Effector CD4-positive, alpha-beta T cell (primary cell): Measurements from ENCODE around the gene CDC37.
"Not testable (repeated sequence)": the region's sequence is repeated elsewhere in the genome, so short reads cannot be mapped to it uniquely, and the experiment has no call there.

Experiments
- DNase-seq: peaks from one replicate; pipeline ENCODE4 v3.0.0-alpha.2; 2020

CDC37 gene

GRCh38 chr19:10419646-10420443 is 16.5 kb upstream of the CDC37 start:
- DNase-seq, result no peak

DNA sequence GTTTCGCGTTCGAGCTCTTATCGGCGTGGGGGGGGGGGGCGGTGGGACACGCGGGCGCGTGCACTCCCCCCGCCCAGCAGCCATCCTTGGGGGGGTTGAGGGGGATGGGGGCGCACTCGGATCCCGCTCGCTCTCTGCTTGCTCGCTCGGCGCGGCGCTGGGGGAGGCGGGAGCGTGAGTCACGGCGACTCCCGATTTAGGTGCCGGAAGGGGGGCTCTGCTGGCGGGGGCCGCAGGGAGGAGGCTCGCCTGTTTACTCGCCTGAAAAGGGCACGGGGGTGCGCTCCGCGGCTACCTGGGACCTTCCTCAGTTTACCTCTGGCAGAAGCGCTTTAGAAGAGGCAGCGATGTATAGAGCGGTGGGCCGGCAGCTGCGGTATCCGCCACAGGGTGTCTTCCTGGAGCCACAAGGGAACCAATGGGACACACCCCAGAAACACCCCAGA is 15.9 kb upstream of the CDC37 start:
- DNase-seq, result no peak

DNA sequence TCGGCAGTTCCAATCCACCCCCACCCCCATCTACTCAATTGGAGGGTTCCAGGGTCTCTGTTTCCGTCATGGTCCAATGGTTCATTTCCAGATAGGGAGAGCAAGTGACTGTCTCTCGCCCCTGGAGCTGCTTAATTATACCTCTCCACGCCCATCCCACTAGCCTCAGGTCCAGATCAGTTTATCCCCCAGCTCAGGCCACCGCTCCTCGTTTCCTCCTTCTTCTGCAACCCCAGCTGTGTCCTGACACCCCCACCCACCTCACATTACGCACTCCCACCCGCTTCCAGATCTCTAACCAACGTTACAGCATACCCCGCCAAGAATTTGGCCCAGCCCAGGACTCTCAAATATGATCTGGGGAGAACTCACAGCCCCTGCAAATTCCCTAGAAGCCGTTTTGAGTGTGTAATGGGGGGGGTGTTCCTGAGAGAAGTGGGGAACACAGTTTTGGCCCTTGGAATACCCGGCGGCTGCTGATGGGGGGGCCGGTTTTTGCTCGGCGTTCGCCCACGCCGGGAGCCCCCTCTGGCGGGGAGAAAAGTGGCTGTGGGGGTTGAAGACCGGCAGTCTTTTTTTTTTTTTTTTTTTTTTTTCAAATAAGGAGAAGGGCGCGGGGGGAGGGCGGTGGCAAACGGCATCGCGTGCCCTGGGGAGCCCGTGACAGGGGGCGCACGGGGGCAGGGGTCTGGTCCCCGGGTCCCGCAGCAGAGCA is 15.3 kb upstream of the CDC37 start:
- DNase-seq, result no peak

- no peak for DNase-seq
These were observed 14.8 kb upstream of the CDC37 start for GRCh38 chr19:10418235-10418484.

DNA sequence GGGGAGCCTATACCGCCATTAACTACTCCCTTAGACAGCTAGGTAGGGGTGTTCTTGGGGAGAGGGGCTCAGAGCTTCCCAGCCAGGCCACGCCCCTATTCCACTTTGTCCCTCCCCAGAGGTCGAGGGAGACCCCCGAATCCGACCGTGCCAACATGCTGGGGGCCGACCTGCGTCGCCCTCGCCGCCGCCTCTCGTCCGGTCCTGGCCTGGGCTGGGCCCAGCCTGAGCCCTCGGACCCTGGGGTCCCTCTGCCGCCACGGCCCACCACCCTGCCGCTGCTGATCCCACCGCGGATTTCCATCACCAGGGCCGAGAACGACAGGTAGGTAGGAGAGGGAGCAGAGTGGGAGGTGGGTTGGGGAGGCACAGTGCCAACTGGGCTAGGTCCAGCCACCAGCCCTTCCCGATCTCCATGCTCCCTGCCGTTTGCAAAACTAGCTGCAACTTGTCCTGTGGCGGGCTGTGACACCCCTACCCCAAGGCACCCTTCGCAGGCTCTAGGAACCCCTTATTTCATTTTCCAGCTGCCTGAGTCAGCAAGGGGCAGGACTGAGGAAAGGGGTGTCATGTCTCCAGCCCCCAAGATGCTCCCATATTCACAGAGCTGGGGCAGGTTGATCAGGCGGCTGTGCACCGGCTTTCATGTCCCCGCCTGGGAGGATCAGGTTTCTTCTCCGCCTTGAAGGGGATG is 14.3 kb upstream of the CDC37 start:
- no peak for DNase-seq

DNA sequence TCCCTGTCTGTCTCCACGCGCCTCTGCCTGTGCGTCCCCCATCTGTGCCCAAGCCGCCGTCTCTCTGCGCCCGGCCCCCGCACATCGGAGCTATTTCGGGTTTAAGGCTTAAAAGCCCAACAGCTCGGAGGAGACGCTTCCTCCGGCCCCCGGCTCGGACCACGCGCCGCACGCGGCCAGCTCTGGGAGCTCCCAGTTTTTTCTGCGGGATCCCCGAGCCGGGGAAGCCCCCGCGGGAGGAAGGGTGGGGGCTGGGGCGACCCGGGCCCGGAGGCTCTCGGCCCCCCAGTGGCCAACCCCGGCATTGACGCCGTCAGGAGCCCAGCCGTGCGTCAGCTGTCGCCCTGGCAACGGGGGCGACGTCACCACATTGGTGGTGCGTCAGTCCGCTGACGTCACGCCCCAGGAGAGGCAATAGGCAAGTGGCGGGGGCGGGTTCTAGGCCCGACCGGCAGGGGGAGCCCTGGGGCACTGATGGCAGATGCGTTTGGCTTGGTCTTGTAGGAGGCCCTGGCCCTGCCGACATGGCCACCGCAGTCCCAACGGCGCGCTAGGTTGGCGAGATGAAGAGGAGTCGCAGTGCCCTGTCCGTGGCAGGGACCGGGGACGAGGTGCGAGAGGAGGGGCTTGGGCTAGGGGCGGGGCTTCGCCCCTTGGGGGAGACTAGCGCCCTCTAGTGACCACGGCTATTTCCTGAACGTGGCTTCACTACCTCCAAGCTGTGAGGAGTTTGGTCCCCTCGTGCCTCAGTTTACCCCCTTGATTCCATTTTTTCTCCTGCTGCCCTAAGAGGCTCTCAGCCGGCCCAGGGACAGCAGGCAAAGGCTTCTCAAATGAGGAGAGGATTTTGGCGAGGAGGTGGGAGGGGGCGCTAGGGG is 13.3 kb upstream of the CDC37 start:
- DNase-seq, result peak; percentile 99

- no peak for DNase-seq
These were observed 12.7 kb upstream of the CDC37 start for GRCh38 chr19:10416083-10416379.

- no peak for DNase-seq
These were observed 9.1 kb upstream of the CDC37 start for GRCh38 chr19:10412257-10412977.

DNA sequence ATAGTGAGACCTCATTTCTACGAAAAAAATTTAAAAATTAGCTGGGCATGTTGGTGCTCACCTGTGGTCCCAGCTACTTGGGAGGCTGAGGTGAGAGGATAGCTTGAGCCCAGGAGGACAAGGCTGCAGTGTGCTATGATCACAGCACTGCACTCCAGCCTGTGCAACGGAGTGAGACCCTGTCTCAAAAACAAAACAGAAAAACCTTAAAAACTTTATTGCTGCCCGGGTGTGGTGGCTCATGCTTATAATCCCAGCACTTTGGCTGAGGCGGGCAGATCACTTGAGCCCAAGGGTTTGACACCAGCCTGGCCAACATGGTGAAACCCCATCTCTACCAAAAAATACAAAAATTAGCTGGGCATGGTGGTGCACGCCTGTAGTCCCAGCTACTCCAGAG is 7.9 kb upstream of the CDC37 start:
- DNase-seq, result not testable (repeated sequence)

DNA sequence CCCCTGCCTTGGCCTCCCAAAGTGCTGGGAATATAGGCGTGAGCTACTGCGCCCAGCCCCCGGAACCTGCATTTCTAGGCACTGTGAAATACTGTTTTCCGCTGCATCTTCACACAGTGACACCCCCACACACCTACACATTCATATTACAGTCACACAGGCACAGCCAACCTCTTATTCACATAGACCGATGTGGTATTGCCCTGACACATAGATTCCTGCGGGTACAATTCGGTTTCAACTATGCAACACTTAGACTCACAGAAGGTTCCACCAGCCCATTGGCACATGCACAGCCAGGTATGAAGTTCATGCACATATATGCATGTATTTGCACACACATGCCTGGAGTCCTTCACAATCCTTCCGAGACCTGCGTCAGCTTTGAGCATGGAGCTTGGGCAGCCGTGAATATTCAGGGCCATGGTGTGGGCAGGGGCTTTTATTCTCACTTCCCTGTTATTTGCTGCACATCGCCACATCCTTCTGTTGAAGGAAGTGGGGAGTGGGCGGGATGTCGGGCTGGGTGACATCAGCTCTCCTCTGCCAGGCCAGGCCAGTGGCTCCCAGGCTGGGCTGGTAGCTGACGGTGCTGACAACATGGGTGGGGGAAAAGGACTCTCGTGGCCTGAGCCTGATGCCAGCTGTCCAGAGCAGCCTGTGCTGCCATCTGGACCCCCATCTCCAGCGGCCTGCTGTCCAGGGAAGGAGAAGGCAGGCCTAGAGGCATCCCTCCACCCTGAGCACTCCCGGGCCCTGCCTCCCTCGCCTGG is 5.4 kb upstream of the CDC37 start:
- DNase-seq, result no peak

- no peak for DNase-seq
These were observed 3.8 kb upstream of the CDC37 start for GRCh38 chr19:10407096-10407495.

- no peak for DNase-seq
These were observed 2.8 kb upstream of the CDC37 start for GRCh38 chr19:10406191-10406590.

- DNase-seq, result peak; percentile 32
These were observed 1.8 kb upstream of the CDC37 start for GRCh38 chr19:10404888-10405820.

DNA sequence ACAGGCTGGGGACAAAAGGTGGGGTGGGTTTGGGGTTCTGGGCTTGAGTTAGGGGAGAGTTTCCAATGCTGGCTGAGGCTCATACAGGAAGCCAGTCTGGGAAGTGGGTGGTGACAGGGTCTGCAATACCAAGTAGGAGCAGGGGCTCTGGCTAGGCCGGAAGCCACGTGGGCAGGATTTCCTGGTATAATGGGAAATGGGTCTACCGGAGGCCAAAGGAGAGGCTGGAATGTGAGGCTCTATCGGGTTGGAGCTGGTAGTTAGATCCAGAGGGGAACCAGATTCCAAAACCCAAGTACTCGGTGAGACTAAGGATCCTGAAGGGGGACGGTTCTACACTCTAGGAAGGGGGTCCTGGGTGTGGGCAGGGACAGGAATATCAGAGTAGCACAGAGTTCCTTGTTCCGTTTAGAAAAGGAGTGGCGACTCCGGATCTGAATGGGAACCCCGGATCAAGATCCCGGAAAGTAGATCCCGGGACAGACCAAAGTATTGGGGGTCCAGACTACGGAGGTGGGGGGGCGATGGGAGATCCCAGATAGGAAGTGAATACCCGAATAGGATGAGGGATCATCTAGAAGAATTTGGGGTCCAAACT is 802 bp downstream of the CDC37 start:
- no peak for DNase-seq

GRCh38 chr19:10399878-10400277 is 3.5 kb downstream of the CDC37 start:
- DNase-seq, result no peak

DNA sequence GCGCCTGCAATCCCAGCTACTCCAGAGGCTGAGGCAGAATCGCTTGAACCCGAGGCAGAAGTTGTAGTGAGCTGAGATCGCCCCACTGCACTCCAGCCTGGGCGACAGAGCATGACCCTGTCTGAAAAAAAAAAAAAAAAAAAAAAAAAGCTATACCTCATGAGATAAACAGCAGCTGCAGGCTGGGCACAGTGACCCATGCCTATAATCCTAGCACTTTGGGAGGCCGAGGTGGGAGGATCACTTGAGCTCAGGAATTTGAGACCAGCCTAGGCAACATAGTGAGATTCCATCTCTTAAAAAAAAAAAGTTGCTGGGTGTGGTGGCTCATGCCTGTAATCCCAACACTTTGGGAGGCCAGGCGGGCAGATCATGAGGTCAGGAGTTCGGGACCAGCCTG is 4.0 kb downstream of the CDC37 start:
- not testable (repeated sequence) for DNase-seq

- DNase-seq, result no peak
These were observed 4.5 kb downstream of the CDC37 start for GRCh38 chr19:10398819-10399218.

- no peak for DNase-seq
These were observed 7.4 kb downstream of the CDC37 start for GRCh38 chr19:10395917-10396316.

- no peak for DNase-seq
These were observed 7.9 kb downstream of the CDC37 start for GRCh38 chr19:10395436-10395835.

GRCh38 chr19:10395003-10395402 is 8.3 kb downstream of the CDC37 start:
- no peak for DNase-seq
